K562 (cell line): Measurements from ENCODE around the gene GBF1. TPM values are rescaled to one million over a fixed set of nuclear protein-coding genes. Genes with fewer than 3 reads are reported as not detected.
A peak's percentile ranks its signal among the peaks of the same experiment; 100 is the strongest.

Source experiments
- ATF7 ChIP-seq: fragments of 450-650 bp; IDR thresholded peaks from 2 replicates; pipeline ENCODE4 v1.7.1; 2014; ENCODE audit warnings: mild to moderate bottlenecking, moderate library complexity
- CAMTA2 ChIP-seq: fragments of 250-450 bp; sonication (Bioruptor Pico); conservative IDR thresholded peaks from 2 replicates; pipeline ENCODE4 v1.5.1; 2022
- CHCHD3 ChIP-seq: fragments of 250-450 bp; sonication (Bioruptor Pico); IDR thresholded peaks from 2 replicates; pipeline ENCODE4 v2.1.2; 2022; ENCODE audit warnings: mild to moderate bottlenecking
- ELF1 ChIP-seq: fragments of 200-800 bp; sonication (Bioruptor generic); IDR thresholded peaks from 2 replicates; pipeline ENCODE4 v1.6.1; 2016; ENCODE audit warnings: missing genetic modification characterization, missing compliant biosample characterization
- FOXA3 ChIP-seq, 2 experiments: fragments of 450-650 bp in 1 of 2; sonication (generic) in 1 of 2; formaldehyde crosslinking; IDR thresholded peaks in 1 of 2; conservative IDR thresholded peaks in 1 of 2; 2 replicates each; pipeline versions ENCODE4 v1.4.0 to v1.8.0; 2020 to 2022; ENCODE audit warnings: mild to moderate bottlenecking in 2 of 2, missing genetic modification reagents in 1 of 2
- FOXK1 ChIP-seq: sonication (generic); formaldehyde crosslinking; IDR thresholded peaks from 2 replicates; pipeline ENCODE4 v1.8.0; 2022; ENCODE audit warnings: missing genetic modification reagents, mild to moderate bottlenecking, borderline replicate concordance
- KDM4B ChIP-seq, 2 experiments: fragments of 450-650 bp in 1 of 2; sonication (generic) in 1 of 2; IDR thresholded peaks; 2 replicates each; pipeline ENCODE4 v1.6.1; 2016 to 2017; ENCODE audit warnings: borderline replicate concordance in 2 of 2, antibody characterized with exemption in 1 of 2, low read depth in 1 of 2, mild to moderate bottlenecking in 1 of 2
- NCOA1 ChIP-seq: fragments of 450-650 bp; IDR thresholded peaks from 2 replicates; pipeline ENCODE4 v1.6.1; 2016; ENCODE audit warnings: low read depth
- NCOA2 ChIP-seq, 2 experiments: fragments of 450-650 bp; IDR thresholded peaks; 2 replicates each; pipeline ENCODE4 v1.6.1; 2018; ENCODE audit warnings: mild to moderate bottlenecking in 2 of 2, moderate library complexity in 1 of 2; ENCODE audit not compliant: partially characterized antibody in 2 of 2
- NRF1 ChIP-seq, 2 experiments: fragments of 450-650 bp; IDR thresholded peaks in 1 of 2; conservative IDR thresholded peaks in 1 of 2; 2 replicates each; pipeline ENCODE4 v1.6.1; 2014; ENCODE audit warnings: mild to moderate bottlenecking in 2 of 2
- RFX7 ChIP-seq: fragments of 250-450 bp; sonication (Bioruptor Pico); IDR thresholded peaks from 2 replicates; pipeline ENCODE4 v1.5.1; 2021; ENCODE audit warnings: mild to moderate bottlenecking
- SMARCA5 ChIP-seq: fragments of 450-650 bp; IDR thresholded peaks from 2 replicates; pipeline ENCODE4 v1.6.1; 2016
- WHSC1 ChIP-seq: IDR thresholded peaks from one replicate; pipeline ENCODE4 v1.6.1; 2012; ENCODE audit warnings: low read length, control low read depth, inconsistent platforms
- ZNF121 ChIP-seq: sonication (generic); formaldehyde crosslinking; conservative IDR thresholded peaks from 2 replicates; pipeline ENCODE4 v1.8.0; 2022; ENCODE audit warnings: missing genetic modification reagents
- ZNF133 ChIP-seq: fragments of 250-450 bp; sonication (Bioruptor Pico); IDR thresholded peaks from 2 replicates; pipeline ENCODE4 v1.4.0; 2020; ENCODE audit warnings: mild to moderate bottlenecking
- ZNF695 ChIP-seq: fragments of 450-650 bp; formaldehyde crosslinking; IDR thresholded peaks from 2 replicates; pipeline ENCODE4 v1.4.0; 2020; ENCODE audit warnings: mild to moderate bottlenecking, moderate library complexity
- ZSCAN29 ChIP-seq: fragments of 450-650 bp; IDR thresholded peaks from 2 replicates; pipeline ENCODE4 v1.6.1; 2017
- polyA plus RNA-seq, 8 experiments: library from polyadenylated mRNA; depleted of rRNA in 4 of 8; stranded (reverse) in 5 of 8; unstranded in 3 of 8; fragments of >200 nt; fragmentation: Nextera tagmentation in 2 of 8; fragmentation: Illumina TruSeq in 1 of 8; extraction: Ambion mirVana in 2 of 8; extraction: Trizol in 1 of 8; gene quantifications; 2 replicates each; pipeline versions ENCODE4 v1.2.1 to v1.2.3, GENCODE V29; 2011 to 2014; ENCODE audit warnings: inconsistent platforms in 1 of 8, missing spikeins in 1 of 8
- total RNA-seq, 7 experiments: library from RNA; depleted of rRNA in 6 of 7; stranded (reverse); fragments of >200 nt in 6 of 7; fragmentation: Illumina TruSeq in 2 of 7; extraction: Trizol in 2 of 7; gene quantifications; 2 replicates each; pipeline versions ENCODE4 v1.2.1 to v1.2.3, GENCODE V29; 2011 to 2021; ENCODE audit warnings: low replicate concordance in 1 of 7
- TF ChIP-seq, protein P1 (sequence below): fragments of 450-650 bp; conservative IDR thresholded peaks from 2 replicates; pipeline ENCODE4 v1.6.1; 2016; ENCODE audit warnings: missing genetic modification characterization, low read depth, mild to moderate bottlenecking, missing compliant biosample characterization, moderate library complexity
- TF ChIP-seq, protein P2 (sequence below): fragments of 250-450 bp; sonication (Bioruptor Pico); IDR thresholded peaks from 2 replicates; pipeline ENCODE4 v1.6.1; 2021; ENCODE audit warnings: mild to moderate bottlenecking
- TF ChIP-seq, protein P3 (sequence below): fragments of 250-450 bp; sonication (Bioruptor Pico); IDR thresholded peaks from 2 replicates; pipeline ENCODE4 v1.5.0; 2020; ENCODE audit warnings: mild to moderate bottlenecking
- TF ChIP-seq, protein P4 (sequence below): fragments of 200-800 bp; sonication (Bioruptor generic); IDR thresholded peaks from 2 replicates; pipeline ENCODE4 v1.6.1; 2016; ENCODE audit warnings: missing genetic modification characterization, missing compliant biosample characterization

Gene GBF1
- total and polyA plus RNA-seq, 9 of the 15 experiments (the other 6 are each of a cell fraction or from before 2014, with no cell fraction given), result 0.69 to 28.0 (median 10.3) TPM

DNA sequence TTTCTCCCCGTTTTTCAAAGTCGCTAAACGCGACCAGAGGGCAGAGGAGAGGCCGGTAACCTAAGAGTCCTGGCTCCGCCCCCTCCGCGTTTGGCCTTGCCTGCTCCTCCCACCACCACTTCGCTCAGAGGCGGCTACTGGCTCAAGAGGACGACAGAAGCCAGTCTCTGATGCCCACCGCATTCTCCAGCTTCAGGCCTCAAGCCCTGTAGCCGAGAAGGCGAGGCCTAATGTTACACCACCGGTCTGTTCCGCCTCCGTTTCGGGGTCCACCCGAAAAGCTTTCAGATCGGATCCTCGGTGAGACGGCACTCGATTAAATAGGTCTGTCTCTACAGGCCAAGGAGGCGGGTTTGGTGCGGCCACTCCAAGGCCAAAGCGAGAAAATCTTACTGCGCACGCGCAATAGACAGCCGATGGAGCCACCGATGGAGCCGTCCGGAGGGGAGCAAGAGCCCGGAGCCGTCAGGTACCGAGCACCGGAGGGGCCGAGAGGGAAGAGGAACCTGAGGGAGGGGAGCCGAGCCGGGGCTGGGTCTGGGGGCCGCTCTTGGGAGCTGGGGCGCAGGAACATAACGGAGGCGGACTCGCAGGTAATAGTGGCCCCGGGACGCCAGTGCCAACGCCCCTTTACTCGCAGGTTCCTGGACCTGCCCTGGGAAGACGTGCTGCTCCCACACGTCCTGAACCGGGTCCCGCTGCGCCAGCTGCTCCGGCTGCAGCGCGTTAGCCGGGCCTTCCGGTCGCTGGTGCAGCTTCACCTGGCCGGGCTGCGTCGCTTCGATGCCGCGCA lies 175.6 kb downstream of the GBF1 start, which contains the start of gene FBXL15 (continued):
- TF ChIP-seq CAMTA2 (CRISPR knock-in tag) (no peak), ZNF695 (CRISPR knock-in tag) (no peak), SMARCA5 (no peak), FOXA3 (CRISPR knock-in tag; conservative IDR thresholded peaks at IDR 0.05 in 1 of 2, IDR thresholded peaks at IDR 0.05 in 1 of 2) (no peak), WHSC1 (no peak), ZNF121 (CRISPR knock-in tag) (no peak), CHCHD3 (CRISPR knock-in tag) (no peak), RFX7 (no peak), ELF1 (tag) (peak; percentile 64), ATF7 (peak; percentile 61), NRF1 (conservative IDR thresholded peaks at IDR 0.05 in 1 of 2, IDR thresholded peaks at IDR 0.05 in 1 of 2) (peak; percentile 91 to 93), ZNF133 (CRISPR knock-in tag) (no peak), NCOA2 (IDR thresholded peaks at IDR 0.05; ENCODE audit: partially characterized antibody in 2 of 2) (no peak), ZSCAN29 (peak; percentile 46; the same call in 1 of the 2 replicates), KDM4B (IDR thresholded peaks at IDR 0.05; ENCODE audit: borderline replicate concordance in 2 of 2, low read depth in 1 of 2) (no peak), NCOA1 (peak; percentile 98), FOXK1 (no peak)
- TF ChIP-seq, protein P1, sequence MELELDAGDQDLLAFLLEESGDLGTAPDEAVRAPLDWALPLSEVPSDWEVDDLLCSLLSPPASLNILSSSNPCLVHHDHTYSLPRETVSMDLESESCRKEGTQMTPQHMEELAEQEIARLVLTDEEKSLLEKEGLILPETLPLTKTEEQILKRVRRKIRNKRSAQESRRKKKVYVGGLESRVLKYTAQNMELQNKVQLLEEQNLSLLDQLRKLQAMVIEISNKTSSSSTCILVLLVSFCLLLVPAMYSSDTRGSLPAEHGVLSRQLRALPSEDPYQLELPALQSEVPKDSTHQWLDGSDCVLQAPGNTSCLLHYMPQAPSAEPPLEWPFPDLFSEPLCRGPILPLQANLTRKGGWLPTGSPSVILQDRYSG (tag), result no peak
- TF ChIP-seq, protein P2, sequence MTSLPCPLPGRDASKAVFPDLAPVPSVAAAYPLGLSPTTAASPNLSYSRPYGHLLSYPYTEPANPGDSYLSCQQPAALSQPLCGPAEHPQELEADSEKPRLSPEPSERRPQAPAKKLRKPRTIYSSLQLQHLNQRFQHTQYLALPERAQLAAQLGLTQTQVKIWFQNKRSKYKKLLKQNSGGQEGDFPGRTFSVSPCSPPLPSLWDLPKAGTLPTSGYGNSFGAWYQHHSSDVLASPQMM (CRISPR knock-in tag), result no peak
- TF ChIP-seq, protein P3, sequence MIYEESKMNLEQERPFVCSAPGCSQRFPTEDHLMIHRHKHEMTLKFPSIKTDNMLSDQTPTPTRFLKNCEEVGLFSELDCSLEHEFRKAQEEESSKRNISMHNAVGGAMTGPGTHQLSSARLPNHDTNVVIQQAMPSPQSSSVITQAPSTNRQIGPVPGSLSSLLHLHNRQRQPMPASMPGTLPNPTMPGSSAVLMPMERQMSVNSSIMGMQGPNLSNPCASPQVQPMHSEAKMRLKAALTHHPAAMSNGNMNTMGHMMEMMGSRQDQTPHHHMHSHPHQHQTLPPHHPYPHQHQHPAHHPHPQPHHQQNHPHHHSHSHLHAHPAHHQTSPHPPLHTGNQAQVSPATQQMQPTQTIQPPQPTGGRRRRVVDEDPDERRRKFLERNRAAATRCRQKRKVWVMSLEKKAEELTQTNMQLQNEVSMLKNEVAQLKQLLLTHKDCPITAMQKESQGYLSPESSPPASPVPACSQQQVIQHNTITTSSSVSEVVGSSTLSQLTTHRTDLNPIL (CRISPR knock-in tag), result no peak
- TF ChIP-seq, protein P4, sequence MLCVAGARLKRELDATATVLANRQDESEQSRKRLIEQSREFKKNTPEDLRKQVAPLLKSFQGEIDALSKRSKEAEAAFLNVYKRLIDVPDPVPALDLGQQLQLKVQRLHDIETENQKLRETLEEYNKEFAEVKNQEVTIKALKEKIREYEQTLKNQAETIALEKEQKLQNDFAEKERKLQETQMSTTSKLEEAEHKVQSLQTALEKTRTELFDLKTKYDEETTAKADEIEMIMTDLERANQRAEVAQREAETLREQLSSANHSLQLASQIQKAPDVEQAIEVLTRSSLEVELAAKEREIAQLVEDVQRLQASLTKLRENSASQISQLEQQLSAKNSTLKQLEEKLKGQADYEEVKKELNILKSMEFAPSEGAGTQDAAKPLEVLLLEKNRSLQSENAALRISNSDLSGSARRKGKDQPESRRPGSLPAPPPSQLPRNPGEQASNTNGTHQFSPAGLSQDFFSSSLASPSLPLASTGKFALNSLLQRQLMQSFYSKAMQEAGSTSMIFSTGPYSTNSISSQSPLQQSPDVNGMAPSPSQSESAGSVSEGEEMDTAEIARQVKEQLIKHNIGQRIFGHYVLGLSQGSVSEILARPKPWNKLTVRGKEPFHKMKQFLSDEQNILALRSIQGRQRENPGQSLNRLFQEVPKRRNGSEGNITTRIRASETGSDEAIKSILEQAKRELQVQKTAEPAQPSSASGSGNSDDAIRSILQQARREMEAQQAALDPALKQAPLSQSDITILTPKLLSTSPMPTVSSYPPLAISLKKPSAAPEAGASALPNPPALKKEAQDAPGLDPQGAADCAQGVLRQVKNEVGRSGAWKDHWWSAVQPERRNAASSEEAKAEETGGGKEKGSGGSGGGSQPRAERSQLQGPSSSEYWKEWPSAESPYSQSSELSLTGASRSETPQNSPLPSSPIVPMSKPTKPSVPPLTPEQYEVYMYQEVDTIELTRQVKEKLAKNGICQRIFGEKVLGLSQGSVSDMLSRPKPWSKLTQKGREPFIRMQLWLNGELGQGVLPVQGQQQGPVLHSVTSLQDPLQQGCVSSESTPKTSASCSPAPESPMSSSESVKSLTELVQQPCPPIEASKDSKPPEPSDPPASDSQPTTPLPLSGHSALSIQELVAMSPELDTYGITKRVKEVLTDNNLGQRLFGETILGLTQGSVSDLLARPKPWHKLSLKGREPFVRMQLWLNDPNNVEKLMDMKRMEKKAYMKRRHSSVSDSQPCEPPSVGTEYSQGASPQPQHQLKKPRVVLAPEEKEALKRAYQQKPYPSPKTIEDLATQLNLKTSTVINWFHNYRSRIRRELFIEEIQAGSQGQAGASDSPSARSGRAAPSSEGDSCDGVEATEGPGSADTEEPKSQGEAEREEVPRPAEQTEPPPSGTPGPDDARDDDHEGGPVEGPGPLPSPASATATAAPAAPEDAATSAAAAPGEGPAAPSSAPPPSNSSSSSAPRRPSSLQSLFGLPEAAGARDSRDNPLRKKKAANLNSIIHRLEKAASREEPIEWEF (CRISPR knock-in tag), result no peak
